B cell (primary cell): ENCODE measurements around the gene MAPK9. TPM values are rescaled to one million over a fixed set of nuclear protein-coding genes. Genes with fewer than 3 reads are reported as not detected.

Experiments used
- ATAC-seq: fragments of 200-7000 bp; cut with Tn5 transposase; one replicate; pipeline ENCODE4 v1.10.0; 2021; ENCODE audit warnings: low read depth, mild to moderate bottlenecking, moderate number of reproducible peaks, moderate library complexity
- CTCF ChIA-PET: fragments of 350-600 bp; sonication (Branson Sonifier 250); formaldehyde crosslinking; loops from one replicate; lab custom pipeline; 2021; ENCODE audit warnings: antibody characterized with exemption, inconsistent platforms; lab: Charles Lee
- POLR2A ChIA-PET: fragments of 350-600 bp; sonication (Branson Sonifier 250); formaldehyde crosslinking; loops from one replicate; lab custom pipeline; 2021; ENCODE audit warnings: antibody characterized with exemption; lab: Charles Lee
- DNase-seq: peaks from one replicate; pipeline ENCODE4 v3.0.0; 2013
- H2AFZ ChIP-seq: 2 replicates; pipeline ENCODE4 v1.6.1; 2012; ENCODE audit warnings: mild to moderate bottlenecking, low read depth, low read length; ENCODE audit not compliant: insufficient read depth, poor library complexity, severe bottlenecking
- H3K27ac ChIP-seq, 2 donors: 1 replicate in 1 of 2; 2 replicates in 1 of 2; pipeline ENCODE4 v1.5.1; 2012 to 2013; ENCODE audit warnings: low read length in 2 of 2, mild to moderate bottlenecking in 2 of 2, moderate library complexity in 1 of 2
- H3K27me3 ChIP-seq, 4 experiments: fragments of 200-600 bp in 1 of 4; sonication (generic) in 1 of 4; replicated peaks in 1 of 4; 1 replicate in 2 of 4; 2 replicates in 2 of 4; pipeline versions ENCODE4 v1.6.1 to v1.7.0; 2013 to 2016; ENCODE audit warnings: low read length in 3 of 4, mild to moderate bottlenecking in 2 of 4, mixed read lengths in 1 of 4, moderate library complexity in 1 of 4; ENCODE audit not compliant: insufficient read depth in 4 of 4, control insufficient read depth in 3 of 4; ENCODE audit errors: control extremely low read depth in 1 of 4
- H3K36me3 ChIP-seq, 2 experiments: replicated peaks in 1 of 2; 1 replicate in 1 of 2; 2 replicates in 1 of 2; pipeline versions ENCODE4 v1.6.1 to v1.7.1; 2013; ENCODE audit warnings: low read length in 1 of 2; ENCODE audit not compliant: insufficient read depth in 2 of 2, control insufficient read depth in 1 of 2; ENCODE audit errors: control extremely low read depth in 1 of 2, extremely low read depth in 1 of 2
- H3K4me1 ChIP-seq, 2 donors: fragments of 200-600 bp in 1 of 2; sonication (generic) in 1 of 2; 1 replicate in 1 of 2; 2 replicates in 1 of 2; pipeline versions ENCODE4 v1.5.1 to v1.6.1; 2013 to 2017; ENCODE audit warnings: low read length in 2 of 2; ENCODE audit not compliant: control insufficient read depth in 2 of 2, insufficient read depth in 2 of 2
- H3K4me2 ChIP-seq: replicated peaks from 2 replicates; pipeline ENCODE3; 2012; ENCODE audit warnings: mild to moderate bottlenecking, low read depth, low read length; ENCODE audit not compliant: poor library complexity, severe bottlenecking
- H3K4me3 ChIP-seq, 5 experiments: fragments of 200-600 bp in 1 of 5; sonication (generic) in 1 of 5; 1 replicate in 3 of 5; 2 replicates in 2 of 5; pipeline versions ENCODE4 v1.5.1 to v1.7.0; 2011 to 2016; ENCODE audit warnings: low read length in 4 of 5, mild to moderate bottlenecking in 4 of 5, low read depth in 2 of 5, control low read depth in 1 of 5, moderate library complexity in 1 of 5; ENCODE audit not compliant: insufficient read depth in 1 of 5; ENCODE audit errors: control extremely low read depth in 1 of 5, extremely low read depth in 1 of 5
- H3K79me2 ChIP-seq: fragments of 200-600 bp; sonication (generic); one replicate; pipeline ENCODE4 v1.6.0; 2016; ENCODE audit warnings: low read length; ENCODE audit not compliant: control insufficient read depth, insufficient read depth
- H3K9ac ChIP-seq: fragments of 200-600 bp; sonication (generic); 2 replicates; pipeline ENCODE4 v1.6.1; 2017; ENCODE audit warnings: mild to moderate bottlenecking, low read length, moderate library complexity
- H3K9me3 ChIP-seq, 3 donors: one replicate each; pipeline versions ENCODE4 v1.6.1 to v1.7.1; 2013; ENCODE audit warnings: low read length in 2 of 3; ENCODE audit not compliant: control insufficient read depth in 2 of 3, insufficient read depth in 1 of 3; ENCODE audit errors: control extremely low read depth in 1 of 3
- H4K20me1 ChIP-seq: 2 replicates; pipeline ENCODE4 v1.6.0; 2012; ENCODE audit warnings: mild to moderate bottlenecking, low read length; ENCODE audit not compliant: insufficient read depth, control insufficient read depth, poor library complexity, severe bottlenecking
- H3K27ac Mint-ChIP-seq: one replicate; pipeline ENCODE4 v1.8.0; 2021; ENCODE audit warnings: mixed read lengths
- H3K27me3 Mint-ChIP-seq: one replicate; pipeline ENCODE4 v1.8.0; 2021; ENCODE audit warnings: mixed read lengths
- H3K4me1 Mint-ChIP-seq: one replicate; pipeline ENCODE4 v1.8.0; 2021; ENCODE audit warnings: mixed read lengths
- H3K4me3 Mint-ChIP-seq: one replicate; pipeline ENCODE4 v1.8.0; 2021; ENCODE audit warnings: mixed read lengths
- H3K9me3 Mint-ChIP-seq: one replicate; pipeline ENCODE4 v1.8.0; 2022; ENCODE audit warnings: mixed read lengths; ENCODE audit not compliant: insufficient read depth
- CTCF ChIP-seq: fragments of 200-600 bp; IDR thresholded peaks from one replicate; pipeline ENCODE4 v1.8.0; 2022; ENCODE audit warnings: antibody characterized with exemption, mild to moderate bottlenecking
- EZH2 ChIP-seq: IDR thresholded peaks from 2 replicates; pipeline ENCODE4 v1.6.1; 2012; ENCODE audit warnings: borderline replicate concordance, low read depth, mild to moderate bottlenecking, moderate library complexity, low read length; ENCODE audit not compliant: insufficient read depth, poor library complexity, severe bottlenecking
- WGBS: methylation state at CpG from one replicate; pipeline ENCODE4 v1.1.5; 2013; ENCODE audit warnings: missing lambda C conversion rate; ENCODE audit not compliant: insufficient coverage; 5-methylcytosine and 5-hydroxymethylcytosine counted together
- intact Hi-C: fragments of 100-400 bp; cut with micrococcal nuclease; formaldehyde crosslinking; loops from one replicate; pipeline ENCODE4 v1.10.0; 2022
- polyA plus RNA-seq: library from polyadenylated mRNA; depleted of rRNA; stranded (reverse); fragments of >200 nt; gene quantifications from 2 replicates; pipeline ENCODE4 v1.2.3, GENCODE V29; 2012
- total RNA-seq, 2 donors: library from RNA; stranded (reverse); fragments of 120-200 nt in 1 of 2; gene quantifications; 1 replicate in 1 of 2; 2 replicates in 1 of 2; pipeline versions ENCODE4 v1.2.3 to v1.2.4, GENCODE V29; 2013 to 2022

MAPK9 gene
- total and polyA plus RNA-seq, 2 donors (not counting 1 experiment from before 2014, with no cell fraction given), result 19.7 to 40.4 TPM

GRCh38 chr5:180212363-180213255 lies 79.3 kb downstream of the MAPK9 start:
- peaks cover 26% of the 10 kb centered on the region for H3K27me3 Mint-ChIP-seq
- TF ChIP-seq EZH2 (no peak), CTCF (no peak)
- Histone ChIP-seq H3K27ac (no peak overlapping the region), H3K4me3 (no peak overlapping the region), H3K9me3 (peaks cover 0 to 60% (median 3%) of the 10 kb centered on the region in 3 donors), H4K20me1 (no peaks in the 10 kb centered on the region), H2AFZ (no peak overlapping the region), H3K79me2 (no peaks in the 10 kb centered on the region), H3K27me3 (peaks cover 0 to 28% (median 6%) of the 10 kb centered on the region in 4 experiments), H3K36me3 (no peaks in the 10 kb centered on the region), H3K9ac (no peak overlapping the region), H3K4me2 (no peak overlapping the region), H3K4me1 (peaks cover 5 to 13% of the 10 kb centered on the region in 2 donors)
- POLR2A ChIA-PET, result no interaction called here
- DNase-seq, result no peak
- WGBS, result 35% methylated on average over 19 of the region's 19 CpGs
- no peak overlapping the region for H3K27ac Mint-ChIP-seq
- intact Hi-C loops, result no loop called here
- CTCF ChIA-PET, result no interaction called here
- peaks cover 5% of the 10 kb centered on the region for H3K4me1 Mint-ChIP-seq
- H3K9me3 Mint-ChIP-seq, result peaks cover 5% of the 10 kb centered on the region
- ATAC-seq, result no peak
- no peak overlapping the region for H3K4me3 Mint-ChIP-seq

GRCh38 chr5:180211761-180212035 lies 80.2 kb downstream of the MAPK9 start:
- Histone ChIP-seq H3K79me2 (no peaks in the 10 kb centered on the region), H3K27me3 (peaks cover 0 to 34% (median 8%) of the 10 kb centered on the region in 4 experiments), H3K27ac (no peak overlapping the region), H4K20me1 (no peaks in the 10 kb centered on the region), H3K4me2 (no peak overlapping the region), H3K9me3 (peaks cover 0 to 54% (median 0%) of the 10 kb centered on the region in 3 donors), H3K9ac (no peak overlapping the region), H3K4me3 (no peak overlapping the region), H3K36me3 (no peaks in the 10 kb centered on the region), H3K4me1 (peaks cover 5 to 13% of the 10 kb centered on the region in 2 donors), H2AFZ (no peak overlapping the region)
- Mint-ChIP-seq H3K27ac (no peak overlapping the region), H3K9me3 (peaks cover 5% of the 10 kb centered on the region), H3K4me3 (no peak overlapping the region), H3K27me3 (peaks cover 32% of the 10 kb centered on the region), H3K4me1 (peaks cover 5% of the 10 kb centered on the region)
- ChIA-PET CTCF (no interaction called here), POLR2A (no interaction called here)
- DNase-seq (no peak), ATAC-seq (no peak)
- 88% methylated on average over 2 of the region's 4 CpGs for WGBS
- TF ChIP-seq EZH2, result no peak
- TF ChIP-seq CTCF, result no peak
- intact Hi-C loops, result no loop called here
